Right lobe of liver (tissue), 6 donors: Measurements from ENCODE around the gene EXD3. TPM values are rescaled to one million over a fixed set of nuclear protein-coding genes. Genes with fewer than 3 reads are reported as not detected.

Experiments used
- ATAC-seq, 4 donors: fragments of 200-7000 bp; cut with Tn5 transposase; one replicate each; pipeline ENCODE4 v1.9.1; 2020; ENCODE audit warnings: mild to moderate bottlenecking in 4 of 4, moderate library complexity in 4 of 4
- DNase-seq, 3 donors: peaks; one replicate each; pipeline ENCODE4 v3.0.0-alpha.2; 2020
- H3K27ac ChIP-seq, 3 donors: fragments of 200-600 bp; one replicate each; pipeline ENCODE4 v1.8.0; 2022
- H3K27me3 ChIP-seq, 2 donors: fragments of 200-600 bp; one replicate each; pipeline ENCODE4 v1.8.0; 2022
- H3K36me3 ChIP-seq, 4 donors: fragments of 200-600 bp; sonication (generic) in 1 of 4; one replicate each; pipeline versions ENCODE4 v1.5.1 to v1.8.0; 2017 to 2022; ENCODE audit warnings: control low read depth in 1 of 4
- H3K4me1 ChIP-seq, 4 donors: fragments of 200-600 bp; sonication (generic) in 1 of 4; one replicate each; pipeline versions ENCODE4 v1.5.1 to v1.8.0; 2017 to 2022; ENCODE audit warnings: control low read depth in 1 of 4
- H3K4me3 ChIP-seq, 3 donors: fragments of 200-600 bp; one replicate each; pipeline ENCODE4 v1.8.0; 2022
- H3K9me3 ChIP-seq, 4 donors: fragments of 200-600 bp; sonication (generic) in 1 of 4; one replicate each; pipeline versions ENCODE4 v1.5.1 to v1.8.0; 2017 to 2022; ENCODE audit warnings: control low read depth in 1 of 4
- POLR2A ChIP-seq: fragments of 450-650 bp; IDR thresholded peaks from one replicate; pipeline ENCODE4 v1.6.1; 2017; ENCODE audit warnings: antibody characterized with exemption, mild to moderate bottlenecking
- WGBS: methylation state at CpG from one replicate; pipeline ENCODE4 v1.1.6; 2018; ENCODE audit warnings: low coverage, low lambda C conversion rate; ENCODE audit not compliant: insufficient coverage; ENCODE audit errors: missing lambda C conversion rate; 5-methylcytosine and 5-hydroxymethylcytosine counted together
- intact Hi-C, 2 donors: fragments of 100-400 bp; cut with DNase I; formaldehyde crosslinking; loops; one replicate each; pipeline versions ENCODE4 v1.11.2 to v1.14.1; 2022
- total RNA-seq, 6 experiments: library from RNA; depleted of rRNA in 2 of 6; stranded (reverse); fragments of >200 nt in 2 of 6; fragmentation: NEBNext Ultra II Directional in 3 of 6; extraction: Animal tissue kit (Norgen Biotek cat#: 25700) in 3 of 6; gene quantifications; one replicate each; pipeline versions ENCODE4 v1.1.0 to v1.2.4, GENCODE V29; 2016 to 2023
- TF ChIP-seq, protein P1 (sequence below), 4 donors: fragments of 200-600 bp in 3 of 4; fragments of 450-650 bp in 1 of 4; IDR thresholded peaks; one replicate each; pipeline versions ENCODE4 v1.5.1 to v1.8.0; 2016 to 2022; ENCODE audit warnings: antibody characterized with exemption in 4 of 4, mild to moderate bottlenecking in 2 of 4
- donor health status: DM: no; HTN: yes; CAD: no.
- donor health status: DM: no; HTN: no; CAD: no.
- donor health status: DM: no; HTN: no; CAD: no.
- donor health status: DM: no; HTN: yes; CAD: no.
- donor health status: DM: no; HTN: yes; CAD: no.

Gene EXD3
- total RNA-seq, 6 experiments from 2014 or later: 3.3 to 14.4 (median 10.6) TPM

- 46% methylated on average over 2 of the region's 25 CpGs for WGBS
- DNase-seq (peak; percentile 82 to 86 (median 84)), ATAC-seq (peak; percentile 66 to 84 (median 74))
- H3K36me3 ChIP-seq: peaks cover 0 to 4% (median 0%) of the 10 kb centered on the region in 4 donors
- H3K4me3 ChIP-seq: peak within 1 kb of the TSS; percentile 39 to 57 (median 49)
- H3K27ac ChIP-seq: peak within 1 kb of the TSS; percentile 70 to 95 (median 74)
- H3K27me3 ChIP-seq: no peaks in the 10 kb centered on the region
- no peaks in the 10 kb centered on the region for H3K9me3 ChIP-seq
- peaks cover 0 to 5% (median 0%) of the 10 kb centered on the region in 4 donors for H3K4me1 ChIP-seq
- intact Hi-C loops: no loop called here
- TF ChIP-seq POLR2A: peak; percentile 3
- TF ChIP-seq, protein P1, sequence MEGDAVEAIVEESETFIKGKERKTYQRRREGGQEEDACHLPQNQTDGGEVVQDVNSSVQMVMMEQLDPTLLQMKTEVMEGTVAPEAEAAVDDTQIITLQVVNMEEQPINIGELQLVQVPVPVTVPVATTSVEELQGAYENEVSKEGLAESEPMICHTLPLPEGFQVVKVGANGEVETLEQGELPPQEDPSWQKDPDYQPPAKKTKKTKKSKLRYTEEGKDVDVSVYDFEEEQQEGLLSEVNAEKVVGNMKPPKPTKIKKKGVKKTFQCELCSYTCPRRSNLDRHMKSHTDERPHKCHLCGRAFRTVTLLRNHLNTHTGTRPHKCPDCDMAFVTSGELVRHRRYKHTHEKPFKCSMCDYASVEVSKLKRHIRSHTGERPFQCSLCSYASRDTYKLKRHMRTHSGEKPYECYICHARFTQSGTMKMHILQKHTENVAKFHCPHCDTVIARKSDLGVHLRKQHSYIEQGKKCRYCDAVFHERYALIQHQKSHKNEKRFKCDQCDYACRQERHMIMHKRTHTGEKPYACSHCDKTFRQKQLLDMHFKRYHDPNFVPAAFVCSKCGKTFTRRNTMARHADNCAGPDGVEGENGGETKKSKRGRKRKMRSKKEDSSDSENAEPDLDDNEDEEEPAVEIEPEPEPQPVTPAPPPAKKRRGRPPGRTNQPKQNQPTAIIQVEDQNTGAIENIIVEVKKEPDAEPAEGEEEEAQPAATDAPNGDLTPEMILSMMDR (IDR thresholded peaks at IDR 0.05): peak in 3 of 4 donors; percentile 5 to 14 (median 11)
Measured at GRCh38 chr9:137277329-137278041, 145.5 kb downstream of the EXD3 start, which contains the start of gene TOR4A. TSS of gene TOR4A (plus strand) at chr9:137277726. CDS start at chr9:137278690, 964 bp downstream.

DNA sequence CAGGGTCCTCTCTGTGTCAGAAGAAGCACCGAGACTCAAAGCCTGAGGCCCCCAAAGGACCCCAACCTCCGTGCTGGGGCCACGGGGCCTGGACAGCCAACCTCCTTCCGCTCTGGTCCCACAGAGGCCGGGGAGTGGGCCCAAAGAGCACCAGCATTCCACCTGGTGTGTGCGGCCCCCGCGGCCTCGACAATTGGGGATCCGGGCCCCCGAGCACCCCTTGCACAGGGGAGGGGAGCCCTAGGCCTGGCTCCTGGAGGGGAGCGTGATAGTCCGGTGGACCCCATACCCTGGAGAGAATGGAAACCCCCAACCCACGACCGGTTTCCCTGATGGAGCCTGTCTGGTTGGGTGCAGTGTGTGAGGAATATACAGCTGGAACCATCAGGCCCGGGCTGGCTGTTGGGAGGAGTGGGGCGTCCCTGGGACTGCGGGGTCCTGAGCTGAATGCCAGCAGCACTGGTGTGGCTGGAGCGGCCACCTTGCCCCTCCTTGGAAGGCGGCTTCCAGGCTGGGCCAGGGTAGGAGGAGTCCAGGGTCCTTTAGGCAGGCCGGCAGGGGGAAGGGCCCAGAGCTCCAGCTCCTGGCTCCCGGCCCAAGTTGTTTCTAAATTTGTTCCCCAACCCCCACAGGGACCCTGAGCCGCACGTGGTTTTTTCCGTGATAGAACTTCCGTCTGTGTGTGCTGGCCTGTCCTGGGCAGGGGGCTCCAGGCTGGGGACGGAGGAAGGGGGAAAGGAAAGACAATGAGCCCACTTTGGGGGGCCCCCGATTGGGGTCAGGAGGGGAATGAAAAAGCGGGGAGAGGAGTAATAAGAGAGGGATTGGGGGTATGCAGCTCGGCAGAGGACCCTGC lies 146.3 kb downstream of the EXD3 start:
- peak; percentile 75 to 77 (median 76) for DNase-seq
- Histone ChIP-seq H3K27ac (peak overlapping the region; percentile 70 to 95 (median 74)), H3K4me1 (peaks cover 0 to 5% (median 0%) of the 10 kb centered on the region in 4 donors), H3K4me3 (peak overlapping the region; percentile 39 to 57 (median 49)), H3K9me3 (no peaks in the 10 kb centered on the region), H3K27me3 (no peaks in the 10 kb centered on the region), H3K36me3 (peaks cover 0 to 10% (median 0%) of the 10 kb centered on the region in 4 donors)
- intact Hi-C loops: no loop called here
- no peak for TF ChIP-seq POLR2A
- TF ChIP-seq, protein P1 (IDR thresholded peaks at IDR 0.05): no peak
- WGBS: 16% methylated on average over 12 of the region's 30 CpGs
- peak; percentile 38 to 62 (median 46) for ATAC-seq

DNA sequence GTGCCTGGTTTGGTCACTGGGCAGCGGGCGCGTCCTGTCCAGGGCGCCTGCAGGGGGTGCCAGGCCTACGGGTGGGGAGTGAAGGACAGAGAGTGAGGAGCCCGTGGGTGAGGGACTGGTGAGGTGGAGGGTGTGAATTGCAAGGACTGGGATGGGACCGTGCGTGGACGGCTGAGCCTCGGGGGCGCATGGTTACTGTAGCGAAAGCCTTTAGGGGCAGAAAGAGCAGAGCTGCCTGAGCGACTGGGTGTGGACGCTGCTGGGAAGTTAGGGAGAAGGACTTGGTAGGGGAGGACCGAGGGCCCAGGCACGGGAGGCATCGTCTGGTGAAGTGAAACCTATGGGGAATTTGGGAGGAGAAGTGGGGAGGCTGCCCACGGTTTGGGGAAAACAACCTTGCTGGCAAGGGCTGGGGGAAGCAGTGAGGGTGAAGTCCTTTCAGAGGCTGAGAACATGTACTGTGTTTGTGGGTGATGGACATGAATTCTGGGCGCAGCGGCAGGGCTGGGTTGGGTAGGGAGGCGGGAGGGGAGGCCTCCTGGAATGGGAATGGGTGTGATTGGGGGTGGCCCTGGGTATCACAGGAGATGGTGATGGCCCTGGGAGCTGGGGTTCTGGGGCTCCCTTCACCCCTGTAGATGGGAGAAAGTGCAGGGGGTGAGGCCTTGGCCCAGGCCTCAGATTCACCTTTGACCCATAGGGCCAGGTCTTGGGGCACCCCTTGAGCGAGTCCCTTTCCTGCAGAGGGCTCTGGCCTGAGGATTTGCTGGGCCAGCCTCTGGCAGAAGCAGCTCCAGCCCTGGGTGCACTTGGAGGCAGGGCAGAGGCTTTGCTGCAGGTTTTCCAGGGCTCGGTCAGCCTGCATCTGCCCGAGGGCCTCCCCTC lies 147.1 kb downstream of the EXD3 start:
- TF ChIP-seq, protein P1 (IDR thresholded peaks at IDR 0.05): no peak
- Histone ChIP-seq H3K27ac (peak overlapping the region in 2 of 3 donors; percentile 70 to 95), H3K9me3 (no peaks in the 10 kb centered on the region), H3K36me3 (peaks cover 0 to 10% (median 0%) of the 10 kb centered on the region in 4 donors), H3K27me3 (no peaks in the 10 kb centered on the region), H3K4me3 (no peak overlapping the region), H3K4me1 (peaks cover 0 to 5% (median 0%) of the 10 kb centered on the region in 4 donors)
- intact Hi-C loops: no loop called here
- ATAC-seq (no peak), DNase-seq (peak in 2 of 3 donors; percentile 28 to 51)
- 84% methylated on average over 15 of the region's 24 CpGs for WGBS

DNA sequence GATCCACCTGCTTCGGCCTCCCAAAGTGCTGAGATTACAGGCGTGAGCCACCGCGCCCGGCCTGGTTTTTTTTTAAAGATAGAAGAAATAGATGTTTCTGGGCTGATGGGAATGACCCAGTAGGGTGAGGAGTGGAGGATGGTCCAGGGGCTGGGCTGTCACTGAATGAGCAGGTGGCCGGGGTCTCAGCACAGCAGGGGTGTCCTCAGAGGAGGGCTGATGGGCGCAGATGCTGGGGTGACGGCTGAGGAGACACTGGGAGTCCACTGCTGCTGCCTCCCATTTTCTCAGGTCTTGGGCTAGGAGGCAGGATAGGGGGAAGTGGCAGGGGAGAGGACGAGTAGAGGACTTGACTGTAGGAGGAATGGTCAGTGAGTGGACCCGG lies 147.8 kb downstream of the EXD3 start:
- Histone ChIP-seq H3K4me1 (peaks cover 0 to 5% (median 0%) of the 10 kb centered on the region in 4 donors), H3K9me3 (no peaks in the 10 kb centered on the region), H3K27me3 (no peaks in the 10 kb centered on the region), H3K36me3 (peaks cover 0 to 10% (median 0%) of the 10 kb centered on the region in 4 donors), H3K27ac (no peak overlapping the region), H3K4me3 (no peak overlapping the region)
- ATAC-seq: no peak
- TF ChIP-seq, protein P1 (IDR thresholded peaks at IDR 0.05): no peak
- TF ChIP-seq POLR2A: no peak
- peak in 1 of 3 donors; percentile 30 for DNase-seq
- intact Hi-C loops: no loop called here
- 80% methylated on average over 8 of the region's 10 CpGs for WGBS
